H1 (cell line): Measurements from ENCODE around the gene LRCH1. TPM values are rescaled to one million over a fixed set of nuclear protein-coding genes. Genes with fewer than 3 reads are reported as not detected.

ENCODE experiments used
- SAP30 ChIP-seq: fragments of 300-600 bp; sonication (generic); IDR thresholded peaks from 2 replicates; pipeline ENCODE4 v1.7.1; 2012; ENCODE audit warnings: low read length, moderate library complexity, mild to moderate bottlenecking, inconsistent platforms; ENCODE audit not compliant: insufficient read depth, insufficient replicate concordance
- SIRT6 ChIP-seq: IDR thresholded peaks from one replicate; pipeline ENCODE4 v1.7.1; 2012; ENCODE audit warnings: low read length, inconsistent platforms
- TAF7 ChIP-seq: optimal IDR thresholded peaks from 2 replicates; pipeline ENCODE3; 2011; ENCODE audit warnings: low read depth, mild to moderate bottlenecking, inconsistent platforms, low read length, moderate library complexity, borderline replicate concordance
- polyA plus RNA-seq, 7 experiments: library from polyadenylated mRNA; depleted of rRNA in 3 of 7; stranded (reverse) in 5 of 7; unstranded in 2 of 7; fragments of >200 nt in 5 of 7; fragments of 200-250 nt in 2 of 7; gene quantifications; 1 replicate in 5 of 7; 2 replicates in 1 of 7; 4 replicates in 1 of 7; pipeline versions ENCODE4 v1.2.1 to v1.2.3, GENCODE V29; 2011 to 2013; ENCODE audit warnings: missing spikeins in 2 of 7, mixed read lengths in 2 of 7
- total RNA-seq: library from RNA; stranded (reverse); fragmentation: NEBNext Ultra II Directional; extraction: Animal tissue kit (Norgen Biotek cat#: 25700); gene quantifications from 2 replicates; pipeline ENCODE4 v1.2.1, GENCODE V29; 2021

LRCH1 gene
- total and polyA plus RNA-seq, 2 of the 8 experiments (the other 6 are each of a cell fraction or from before 2014, with no cell fraction given): 3.0 to 10.1 TPM

GRCh38 chr13:46797501-46798237 lies 244.7 kb downstream of the LRCH1 start (continued):
- TF ChIP-seq TAF7 (no peak), SIRT6 (no peak), SAP30 (no peak)
